RWPE1 (cell line): ENCODE measurements around the gene SPATA2.

ENCODE experiments used
- CTCF ChIA-PET: fragments of 350-600 bp; sonication (Branson Sonifier 250); formaldehyde crosslinking; extraction: SDS; loops from one replicate; lab custom pipeline; 2021; lab: Yijun Ruan, JAX
- POLR2A ChIA-PET: fragments of 400-600 bp; formaldehyde crosslinking; extraction: SDS; loops from one replicate; lab custom pipeline; 2020; ENCODE audit warnings: antibody characterized with exemption; ENCODE audit not compliant: low non-redundant PET; lab: Yijun Ruan, JAX
- DNase-seq: peaks from one replicate; pipeline ENCODE4 v3.0.0; 2012; ENCODE audit warnings: low spot score
- H3K27ac ChIP-seq: fragments of 450-650 bp; 2 replicates; pipeline ENCODE4 v1.5.1; 2017
- CTCF ChIP-seq: fragments of 450-650 bp; conservative IDR thresholded peaks from 2 replicates; pipeline ENCODE4 v1.5.1; 2017; ENCODE audit warnings: low read depth, mild to moderate bottlenecking

The SPATA2 gene

GRCh38 chr20:49935746-49936152 is 20.4 kb upstream of the SPATA2 start:
- ChIA-PET POLR2A (interaction anchor here (1.0 kb wide), 1 partner anchor 20 kb away, joined by 3 read pairs; no protein-coding TSS in a partner anchor), CTCF (interaction anchor here (0.6 to 2.3 kb wide), 2 partner anchors 43 to 150 kb away, joined by 3 to 20 read pairs; no protein-coding TSS in a partner anchor)
- H3K27ac ChIP-seq: peak overlapping the region; percentile 72
- TF ChIP-seq CTCF: no peak
- DNase-seq: no peak

- POLR2A ChIA-PET: no interaction called here
- CTCF ChIA-PET: interaction anchor here (0.6 to 0.9 kb wide), 2 partner anchors 13 to 24 kb away, joined by 3 read pairs; no protein-coding TSS in a partner anchor
- no peak for TF ChIP-seq CTCF
- no peak for DNase-seq
- no peak overlapping the region for H3K27ac ChIP-seq
These were observed 13.8 kb upstream of the SPATA2 start for GRCh38 chr20:49929142-49929494.

GRCh38 chr20:49928411-49929141 is 13.2 kb upstream of the SPATA2 start:
- peak; percentile 100 for TF ChIP-seq CTCF
- H3K27ac ChIP-seq: no peak overlapping the region
- ChIA-PET CTCF (interaction anchor here (1.0 kb wide), 1 partner anchor 40 kb away, joined by 3 read pairs; no protein-coding TSS in a partner anchor), POLR2A (no interaction called here)
- peak; percentile 92 for DNase-seq

GRCh38 chr20:49925901-49926454 is 10.6 kb upstream of the SPATA2 start:
- TF ChIP-seq CTCF: no peak
- ChIA-PET CTCF (interaction anchor here (0.6 kb wide), 2 partner anchors 18 to 104 kb away, joined by 3 read pairs; no protein-coding TSS in a partner anchor), POLR2A (no interaction called here)

DNA sequence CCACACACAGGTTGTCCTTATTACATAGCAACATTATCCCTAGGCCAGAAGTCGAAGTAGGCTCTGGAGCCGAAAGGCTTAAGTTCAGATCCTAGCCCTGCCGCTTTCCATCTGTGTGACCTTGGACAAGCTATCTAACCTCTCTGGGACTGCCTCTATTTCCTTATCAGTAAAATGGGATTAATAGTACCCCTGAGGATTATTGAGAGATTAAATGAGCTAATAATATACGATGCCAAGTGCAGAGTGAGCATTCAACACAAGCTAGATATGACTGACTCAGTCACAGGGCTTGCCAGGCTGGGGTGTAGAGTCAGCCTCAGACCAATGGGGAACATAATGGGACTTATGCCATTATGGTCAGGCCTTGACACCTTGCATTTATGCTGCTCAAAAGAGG is 8.9 kb upstream of the SPATA2 start:
- DNase-seq: no peak
- TF ChIP-seq CTCF: no peak
- POLR2A ChIA-PET: no interaction called here
- H3K27ac ChIP-seq: no peak overlapping the region
- CTCF ChIA-PET: no interaction called here

More at GRCh38 chr20:49925901-49926454, 10.6 kb upstream of the SPATA2 start:
- DNase-seq: no peak
- no peak overlapping the region for H3K27ac ChIP-seq

- CTCF ChIA-PET: interaction anchor here (0.7 to 1.6 kb wide), 2 partner anchors 30 to 239 kb away, joined by 3 to 4 read pairs; no protein-coding TSS in a partner anchor
- POLR2A ChIA-PET: no interaction called here
- TF ChIP-seq CTCF: no peak
- H3K27ac ChIP-seq: no peak overlapping the region
- no peak for DNase-seq
These were observed 4.1 kb upstream of the SPATA2 start for GRCh38 chr20:49919461-49919860.
